Activated T-cell treated with anti-CD3 and anti-CD28 coated beads, Interleukin-2, amount 50 U/mL, for 1 hour (primary cell): Measurements from ENCODE around the gene WDR44.
"Not testable (repeated sequence)": the region's sequence is repeated elsewhere in the genome, so short reads cannot be mapped to it uniquely, and the experiment has no call there.

Source experiments
- DNase-seq: peaks from one replicate; pipeline ENCODE4 v3.0.0-alpha.2; 2020

The WDR44 gene

GRCh38 chrX:118486693-118487092 lies 140.8 kb downstream of the WDR44 start:
- DNase-seq, result not testable (repeated sequence)

DNA sequence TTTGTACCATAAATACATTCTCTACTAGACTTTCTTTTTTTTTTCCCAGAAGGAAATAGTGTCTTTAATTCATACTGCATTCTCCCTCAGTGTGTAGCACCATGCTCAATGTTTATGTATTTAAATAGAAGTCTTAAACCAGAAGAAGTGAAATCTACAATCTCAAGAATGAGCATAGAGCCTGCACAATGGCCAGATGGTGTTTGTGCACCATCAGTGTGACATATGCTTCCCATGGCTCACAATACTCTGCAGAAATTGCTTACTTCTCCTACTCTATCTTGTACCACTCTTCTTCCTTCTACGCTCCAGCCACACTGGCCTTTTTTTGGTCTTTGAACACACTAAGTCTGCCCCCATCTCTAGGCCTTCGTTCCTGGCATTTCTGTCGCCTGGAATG lies 147.1 kb downstream of the WDR44 start:
- no peak for DNase-seq

DNA sequence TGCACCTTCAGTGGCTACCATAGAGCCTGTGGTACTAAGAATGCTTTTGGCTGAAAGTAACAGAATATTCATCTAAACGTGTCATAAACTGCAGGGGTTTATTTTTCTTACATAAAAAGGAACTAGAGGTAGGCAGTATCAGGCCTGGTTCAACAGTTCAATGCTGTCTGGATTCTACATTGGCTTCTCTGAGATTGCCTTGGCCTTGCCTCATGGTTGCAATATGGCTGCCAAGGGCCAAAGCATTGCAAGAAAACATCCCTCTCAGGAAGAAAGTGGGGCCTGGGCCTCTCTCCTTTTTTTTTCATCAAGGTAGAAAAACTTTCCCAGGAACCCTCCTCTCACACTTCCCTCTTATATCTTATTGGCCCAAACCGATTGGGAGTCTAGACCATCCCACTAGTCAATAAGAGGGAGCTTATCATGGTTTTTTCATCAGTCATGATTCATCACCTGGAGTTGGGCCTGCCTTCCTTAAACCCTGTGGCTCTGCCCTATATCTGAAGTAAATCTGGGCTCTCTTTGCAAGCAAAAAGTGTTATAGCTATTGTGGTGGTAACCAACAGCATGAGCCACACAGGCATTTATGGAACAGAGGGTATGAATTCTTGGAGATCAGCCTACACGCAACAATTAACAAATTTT lies 147.9 kb downstream of the WDR44 start:
- no peak for DNase-seq

GRCh38 chrX:118495061-118495921 lies 149.4 kb downstream of the WDR44 start, which contains the start of gene DOCK11:
Gene DOCK11, plus strand, starts transcription at chrX:118495815. Its CDS starts 157 bp downstream, at chrX:118495972.
- DNase-seq, result peak; percentile 76

DNA sequence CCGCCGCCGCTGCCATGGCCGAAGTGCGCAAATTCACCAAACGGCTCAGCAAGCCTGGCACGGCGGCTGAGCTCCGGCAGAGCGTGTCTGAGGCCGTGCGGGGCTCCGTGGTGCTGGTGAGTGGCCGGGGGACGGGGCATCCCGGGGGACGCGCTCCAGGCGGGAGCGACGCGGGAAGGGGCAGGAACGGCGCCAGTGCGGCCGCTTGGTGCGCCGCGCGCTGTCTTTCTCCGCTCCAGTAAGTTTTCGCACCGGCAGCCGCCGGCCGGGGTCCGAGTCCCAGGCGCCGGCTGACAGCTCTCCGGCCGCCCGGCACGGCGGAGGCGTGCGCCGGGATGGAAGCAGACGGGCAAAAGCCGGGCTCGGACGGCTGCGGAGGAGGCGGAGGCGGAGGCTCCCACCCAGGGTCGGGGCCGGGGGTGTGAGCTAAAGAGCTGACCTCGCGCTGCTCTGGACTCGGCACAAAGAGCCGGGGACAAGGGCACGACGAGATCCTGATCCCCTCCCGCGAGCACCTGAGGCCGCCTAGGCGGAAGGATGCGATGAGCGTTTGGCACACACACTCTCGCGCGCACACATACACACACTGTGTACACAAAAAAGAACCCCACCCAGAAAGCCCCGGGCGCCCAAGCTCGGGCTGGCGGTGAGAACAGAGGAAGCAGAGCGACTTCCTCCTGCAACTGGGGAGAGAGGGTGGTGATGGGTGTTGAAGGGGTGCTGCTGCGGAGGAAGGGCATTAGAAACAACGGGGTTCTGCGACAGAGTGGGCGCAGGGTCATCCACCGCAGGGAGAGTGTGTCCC lies 150.3 kb downstream of the WDR44 start:
- peak; percentile 75 for DNase-seq

DNA sequence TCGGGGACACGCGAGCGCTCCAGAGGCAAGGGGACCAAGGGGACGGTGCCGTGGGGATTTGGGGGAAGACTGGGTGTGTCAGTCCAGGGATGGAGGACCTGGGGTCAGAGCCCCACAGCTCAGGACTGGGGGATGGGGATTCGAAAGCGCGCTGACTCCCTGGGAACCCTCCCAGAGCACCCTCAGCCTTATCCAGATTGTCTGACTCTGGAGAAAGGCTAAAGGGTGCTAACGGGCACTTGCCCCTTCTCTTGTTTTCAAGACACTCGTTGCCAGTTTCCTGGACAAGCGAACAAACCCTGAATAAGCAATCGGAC lies 150.8 kb downstream of the WDR44 start:
- no peak for DNase-seq

- peak; percentile 32 for DNase-seq
Observed at GRCh38 chrX:118497180-118497818, 151.4 kb downstream of the WDR44 start.

- DNase-seq, result no peak
Observed at GRCh38 chrX:118498351-118498750, 152.4 kb downstream of the WDR44 start.

DNA sequence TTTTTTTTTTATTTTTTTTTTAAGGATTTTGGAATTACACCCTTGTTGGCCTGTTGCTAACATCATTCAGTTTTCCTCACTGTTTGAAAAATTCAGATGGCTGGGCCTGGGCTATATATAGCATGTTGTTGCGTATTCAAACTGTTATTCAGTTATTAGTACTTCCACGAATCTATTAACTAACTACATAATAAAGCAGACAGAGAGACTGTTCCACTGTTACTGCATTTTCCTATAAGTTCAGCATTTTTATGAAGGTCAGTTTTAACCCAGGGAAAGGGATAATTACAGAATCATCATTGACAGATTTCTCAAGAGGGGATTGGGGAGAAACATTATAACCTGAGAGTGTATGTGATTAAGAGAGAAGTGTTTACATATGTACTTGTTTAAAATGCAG lies 152.8 kb downstream of the WDR44 start:
- DNase-seq, result no peak

DNA sequence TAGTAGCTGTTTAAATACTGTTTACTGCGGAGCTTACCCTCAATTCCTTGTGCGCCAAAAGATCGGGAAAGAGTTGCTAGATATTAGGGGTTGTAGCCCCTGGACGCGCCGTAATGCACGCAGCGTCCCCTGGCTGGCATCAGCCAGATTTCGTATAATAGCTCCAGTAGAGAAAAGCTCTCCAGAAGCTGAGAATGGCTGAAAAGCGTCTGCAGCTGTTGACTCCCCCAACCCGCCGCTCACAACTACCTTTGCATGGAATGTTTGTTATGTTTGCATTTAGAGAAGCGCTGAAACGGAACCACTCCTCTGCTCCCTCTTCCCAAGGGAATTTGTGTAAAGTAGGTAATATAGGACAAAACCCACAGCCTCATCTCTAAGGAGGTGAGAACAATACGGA lies 153.4 kb downstream of the WDR44 start:
- no peak for DNase-seq
